SK-N-MC (cell line): ENCODE measurements around the gene AAK1.

Source experiments
- FOXP2 ChIP-seq: optimal IDR thresholded peaks from 2 replicates; pipeline ENCODE3; 2011; ENCODE audit warnings: mild to moderate bottlenecking, moderate library complexity; ENCODE audit not compliant: insufficient read depth; ENCODE audit errors: extremely low read length, control extremely low read depth
- POLR2AphosphoS5 ChIP-seq: IDR thresholded peaks from 2 replicates; pipeline ENCODE4 v1.6.1; 2012; ENCODE audit warnings: mild to moderate bottlenecking, low read depth, low read length, borderline replicate concordance

DNA sequence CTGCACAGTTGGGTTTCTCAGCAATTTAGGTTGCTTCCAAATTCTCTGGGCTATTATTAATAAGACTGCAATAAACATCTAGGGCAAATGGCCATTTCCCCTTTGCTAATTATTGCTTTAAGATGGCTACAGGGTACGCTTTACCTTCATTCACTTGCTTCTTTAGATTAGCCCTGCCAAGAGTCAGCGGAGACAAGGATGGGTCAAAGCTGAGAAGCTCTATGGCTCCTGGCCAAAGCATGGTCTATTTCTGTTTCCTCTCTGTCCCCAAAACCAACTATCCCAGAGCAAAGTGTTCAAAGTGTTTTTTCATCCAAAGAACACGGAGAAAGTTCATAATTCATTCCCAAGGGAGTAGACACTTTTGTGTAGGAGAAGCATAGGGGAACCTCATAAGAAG lies 131.1 kb downstream of the AAK1 start:
- TF ChIP-seq POLR2AphosphoS5 (no peak), FOXP2 (no peak)
